Measurements from ENCODE around the gene PKNOX2. TPM values are rescaled to one million over a fixed set of nuclear protein-coding genes. Genes with fewer than 3 reads are reported as not detected.

PKNOX2 gene
- total RNA-seq, 2 experiments from 2014 or later, result not detected

DNA sequence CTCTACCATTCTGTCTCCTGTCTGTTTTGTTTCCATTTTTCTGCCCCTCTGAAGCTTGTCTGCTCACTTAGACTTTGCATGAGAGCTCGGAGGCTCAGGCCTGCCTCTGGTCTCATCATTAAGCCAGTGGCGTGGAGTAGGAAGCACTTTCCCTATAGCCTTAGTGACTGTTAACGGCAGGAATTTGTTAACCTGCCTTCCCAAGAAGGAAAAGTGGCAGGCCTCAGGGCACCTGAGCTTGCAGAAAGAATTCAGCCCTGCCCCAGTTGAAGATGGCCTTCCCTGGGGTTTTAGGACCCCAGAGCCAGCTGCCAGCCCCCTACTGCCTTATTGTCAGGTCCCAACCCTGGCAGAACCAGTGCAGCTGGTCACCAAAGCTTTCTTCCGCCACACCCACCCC lies 93.2 kb downstream of the PKNOX2 start:
- intact Hi-C loops (cut with micrococcal nuclease; ENCODE audit: unreplicated experiment), result no loop called here
- CTCF ChIA-PET (ENCODE audit: unreplicated experiment), result no interaction called here

DNA sequence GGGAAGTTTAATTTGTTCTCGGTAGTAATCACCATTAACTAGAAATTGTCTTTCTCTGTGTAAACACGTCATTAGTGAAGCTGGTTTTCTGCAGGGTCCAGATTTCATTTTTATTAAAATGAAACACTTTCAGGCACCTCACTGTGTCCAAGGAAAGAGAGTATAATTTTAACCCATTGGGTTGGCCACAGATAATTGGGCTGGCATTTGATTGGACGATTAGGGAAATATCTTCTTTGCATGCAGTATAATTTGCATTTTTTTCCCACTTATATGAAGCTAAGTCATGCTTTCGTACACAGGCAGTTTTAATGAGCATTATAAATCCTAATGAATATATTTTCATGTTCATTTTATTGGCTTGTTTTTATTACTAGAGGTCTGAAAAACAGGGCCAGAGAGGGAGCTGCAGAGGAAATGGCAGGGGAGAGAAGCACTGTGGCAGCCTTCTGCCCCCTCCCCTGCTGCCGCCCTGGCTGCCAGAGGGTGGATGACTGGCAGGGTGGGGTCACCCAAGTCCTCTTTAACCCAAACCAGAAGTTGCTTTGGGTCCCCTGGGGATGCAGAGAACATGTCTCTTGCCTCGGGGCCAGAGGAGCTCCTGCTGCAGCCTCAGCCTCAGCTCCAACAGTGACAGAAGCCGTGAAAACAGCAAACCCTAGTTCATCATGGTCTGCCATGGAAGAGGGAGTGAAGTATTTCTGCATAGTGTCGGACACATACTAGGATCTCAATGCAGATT lies 93.9 kb downstream of the PKNOX2 start:
- no peaks in the 10 kb centered on the region for H3K9me3 ChIP-seq (ENCODE audit: low read length)
- no peak overlapping the region for H3K4me3 ChIP-seq (ENCODE audit: low read depth, low read length, poor library complexity, severe bottlenecking)
- BruUV-seq (replicated peaks), result no TSS peak
- no peak overlapping the region for H3K4me2 ChIP-seq (ENCODE audit: low read length)
- no peak for DNase-seq (ENCODE audit: low spot score)
- no peak overlapping the region for H3K27ac ChIP-seq (ENCODE audit: low read depth, low read length, poor library complexity, severe bottlenecking)
- TF ChIP-seq CTCF (conservative IDR thresholded peaks at IDR 0.05; ENCODE audit: low read length) (no peak), EZH2phosphoT487 (IDR thresholded peaks at IDR 0.05; ENCODE audit: borderline replicate concordance, low read depth, low read length) (no peak)
- no peaks in the 10 kb centered on the region for H3K79me2 ChIP-seq (ENCODE audit: insufficient read depth, low read depth, low read length)
- no peaks in the 10 kb centered on the region for H3K4me1 ChIP-seq (ENCODE audit: insufficient read depth, low read length, poor library complexity, severe bottlenecking)
- intact Hi-C loops (cut with micrococcal nuclease; ENCODE audit: unreplicated experiment), result no loop called here
- POLR2A ChIA-PET, result interaction anchor here (0.6 to 0.9 kb wide), 2 partner anchors 20 to 94 kb away, joined by 3 to 4 read pairs; no protein-coding TSS in a partner anchor
- H4K20me1 ChIP-seq (ENCODE audit: insufficient read depth, low read length), result no peaks in the 10 kb centered on the region
- CTCF ChIA-PET (ENCODE audit: unreplicated experiment), result no interaction called here
- H3K36me3 ChIP-seq (ENCODE audit: insufficient read depth, low read length), result no peaks in the 10 kb centered on the region
- H2AFZ ChIP-seq (ENCODE audit: low read length), result no peak overlapping the region
- no peaks in the 10 kb centered on the region for H3K9me2 ChIP-seq (ENCODE audit: insufficient read depth, low read length)

More for the DNA sequence above, 93.2 kb downstream of the PKNOX2 start:
- Histone ChIP-seq H2AFZ (ENCODE audit: low read length) (no peak overlapping the region), H3K9me2 (ENCODE audit: insufficient read depth, low read length) (no peaks in the 10 kb centered on the region), H3K9me3 (ENCODE audit: low read length) (no peaks in the 10 kb centered on the region), H3K4me3 (ENCODE audit: low read depth, low read length, poor library complexity, severe bottlenecking) (no peak overlapping the region), H3K27ac (ENCODE audit: low read depth, low read length, poor library complexity, severe bottlenecking) (no peak overlapping the region), H3K36me3 (ENCODE audit: insufficient read depth, low read length) (no peaks in the 10 kb centered on the region), H3K4me1 (ENCODE audit: insufficient read depth, low read length, poor library complexity, severe bottlenecking) (no peaks in the 10 kb centered on the region), H3K4me2 (ENCODE audit: low read length) (no peak overlapping the region), H4K20me1 (ENCODE audit: insufficient read depth, low read length) (no peaks in the 10 kb centered on the region), H3K79me2 (ENCODE audit: insufficient read depth, low read depth, low read length) (no peaks in the 10 kb centered on the region)
- BruUV-seq (replicated peaks), result no TSS peak
- POLR2A ChIA-PET, result interaction anchor here (0.9 kb wide), 1 partner anchor 21 kb away, joined by 4 read pairs; no protein-coding TSS in a partner anchor
- no peak for DNase-seq (ENCODE audit: low spot score)
- TF ChIP-seq CTCF (conservative IDR thresholded peaks at IDR 0.05; ENCODE audit: low read length) (no peak), EZH2phosphoT487 (IDR thresholded peaks at IDR 0.05; ENCODE audit: borderline replicate concordance, low read depth, low read length) (no peak)

GRCh38 chr11:125261588-125261987 lies 97.0 kb downstream of the PKNOX2 start:
- no peaks in the 10 kb centered on the region for H3K4me1 ChIP-seq (ENCODE audit: insufficient read depth, low read length, poor library complexity, severe bottlenecking)
- CTCF ChIA-PET (ENCODE audit: unreplicated experiment), result no interaction called here
- H3K27ac ChIP-seq (ENCODE audit: low read depth, low read length, poor library complexity, severe bottlenecking), result no peak overlapping the region
- H3K4me2 ChIP-seq (ENCODE audit: low read length), result no peak overlapping the region
- POLR2A ChIA-PET, result no interaction called here
- no peak for DNase-seq (ENCODE audit: low spot score)
- no peaks in the 10 kb centered on the region for H3K36me3 ChIP-seq (ENCODE audit: insufficient read depth, low read length)
- H2AFZ ChIP-seq (ENCODE audit: low read length), result no peak overlapping the region
- H3K4me3 ChIP-seq (ENCODE audit: low read depth, low read length, poor library complexity, severe bottlenecking), result no peak overlapping the region
- no peaks in the 10 kb centered on the region for H3K79me2 ChIP-seq (ENCODE audit: insufficient read depth, low read depth, low read length)
- no peaks in the 10 kb centered on the region for H3K9me3 ChIP-seq (ENCODE audit: low read length)
- intact Hi-C loops (cut with micrococcal nuclease; ENCODE audit: unreplicated experiment), result no loop called here
- TF ChIP-seq CTCF (conservative IDR thresholded peaks at IDR 0.05; ENCODE audit: low read length) (no peak), EZH2phosphoT487 (IDR thresholded peaks at IDR 0.05; ENCODE audit: borderline replicate concordance, low read depth, low read length) (no peak)
- H3K9me2 ChIP-seq (ENCODE audit: insufficient read depth, low read length), result no peaks in the 10 kb centered on the region
- no TSS peak for BruUV-seq (replicated peaks)
- no peaks in the 10 kb centered on the region for H4K20me1 ChIP-seq (ENCODE audit: insufficient read depth, low read length)

Data from OCI-LY7 (cell line).